ENCODE results near the gene UNK. TPM values are rescaled to one million over a fixed set of nuclear protein-coding genes. Genes with fewer than 3 reads are reported as not detected.

The UNK gene
- total and polyA plus RNA-seq, 2 of the 13 experiments (the other 11 are each of a cell fraction or from before 2014, with no cell fraction given), result 31.6 to 33.0 TPM

DNA sequence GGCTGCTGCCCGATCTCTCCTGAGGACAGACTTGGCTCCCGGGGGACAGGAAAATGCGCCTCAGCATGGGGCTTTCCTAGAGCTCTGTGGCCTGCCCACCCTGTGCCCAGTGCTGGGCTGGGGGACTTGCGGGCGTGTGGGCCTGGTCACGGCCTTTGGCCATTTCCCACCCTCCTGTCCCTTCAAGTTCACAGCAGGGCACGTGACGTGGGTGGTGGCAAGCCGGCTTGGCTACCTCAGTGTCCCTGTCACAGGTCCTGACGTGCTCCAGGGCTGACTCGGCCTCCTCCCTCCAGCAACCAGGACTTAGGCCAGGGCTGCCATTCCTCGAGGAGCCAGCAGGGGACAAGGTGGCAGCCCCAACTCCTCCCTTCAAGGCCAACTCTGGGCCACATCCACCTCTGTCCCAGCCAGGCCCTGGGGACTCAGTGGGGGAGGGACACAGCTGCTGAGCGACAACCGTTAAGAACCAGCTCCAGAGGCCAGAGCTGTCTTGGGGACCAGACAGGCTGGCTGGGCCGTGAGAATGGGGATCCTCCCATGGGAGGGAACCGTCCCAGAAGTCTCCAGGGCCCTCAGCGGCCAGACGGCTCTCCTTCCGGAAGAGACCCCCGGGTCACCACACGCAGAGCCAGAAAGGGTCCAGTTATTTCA, 60.6 kb downstream of the UNK start (continued):
- TF ChIP-seq, protein P1, sequence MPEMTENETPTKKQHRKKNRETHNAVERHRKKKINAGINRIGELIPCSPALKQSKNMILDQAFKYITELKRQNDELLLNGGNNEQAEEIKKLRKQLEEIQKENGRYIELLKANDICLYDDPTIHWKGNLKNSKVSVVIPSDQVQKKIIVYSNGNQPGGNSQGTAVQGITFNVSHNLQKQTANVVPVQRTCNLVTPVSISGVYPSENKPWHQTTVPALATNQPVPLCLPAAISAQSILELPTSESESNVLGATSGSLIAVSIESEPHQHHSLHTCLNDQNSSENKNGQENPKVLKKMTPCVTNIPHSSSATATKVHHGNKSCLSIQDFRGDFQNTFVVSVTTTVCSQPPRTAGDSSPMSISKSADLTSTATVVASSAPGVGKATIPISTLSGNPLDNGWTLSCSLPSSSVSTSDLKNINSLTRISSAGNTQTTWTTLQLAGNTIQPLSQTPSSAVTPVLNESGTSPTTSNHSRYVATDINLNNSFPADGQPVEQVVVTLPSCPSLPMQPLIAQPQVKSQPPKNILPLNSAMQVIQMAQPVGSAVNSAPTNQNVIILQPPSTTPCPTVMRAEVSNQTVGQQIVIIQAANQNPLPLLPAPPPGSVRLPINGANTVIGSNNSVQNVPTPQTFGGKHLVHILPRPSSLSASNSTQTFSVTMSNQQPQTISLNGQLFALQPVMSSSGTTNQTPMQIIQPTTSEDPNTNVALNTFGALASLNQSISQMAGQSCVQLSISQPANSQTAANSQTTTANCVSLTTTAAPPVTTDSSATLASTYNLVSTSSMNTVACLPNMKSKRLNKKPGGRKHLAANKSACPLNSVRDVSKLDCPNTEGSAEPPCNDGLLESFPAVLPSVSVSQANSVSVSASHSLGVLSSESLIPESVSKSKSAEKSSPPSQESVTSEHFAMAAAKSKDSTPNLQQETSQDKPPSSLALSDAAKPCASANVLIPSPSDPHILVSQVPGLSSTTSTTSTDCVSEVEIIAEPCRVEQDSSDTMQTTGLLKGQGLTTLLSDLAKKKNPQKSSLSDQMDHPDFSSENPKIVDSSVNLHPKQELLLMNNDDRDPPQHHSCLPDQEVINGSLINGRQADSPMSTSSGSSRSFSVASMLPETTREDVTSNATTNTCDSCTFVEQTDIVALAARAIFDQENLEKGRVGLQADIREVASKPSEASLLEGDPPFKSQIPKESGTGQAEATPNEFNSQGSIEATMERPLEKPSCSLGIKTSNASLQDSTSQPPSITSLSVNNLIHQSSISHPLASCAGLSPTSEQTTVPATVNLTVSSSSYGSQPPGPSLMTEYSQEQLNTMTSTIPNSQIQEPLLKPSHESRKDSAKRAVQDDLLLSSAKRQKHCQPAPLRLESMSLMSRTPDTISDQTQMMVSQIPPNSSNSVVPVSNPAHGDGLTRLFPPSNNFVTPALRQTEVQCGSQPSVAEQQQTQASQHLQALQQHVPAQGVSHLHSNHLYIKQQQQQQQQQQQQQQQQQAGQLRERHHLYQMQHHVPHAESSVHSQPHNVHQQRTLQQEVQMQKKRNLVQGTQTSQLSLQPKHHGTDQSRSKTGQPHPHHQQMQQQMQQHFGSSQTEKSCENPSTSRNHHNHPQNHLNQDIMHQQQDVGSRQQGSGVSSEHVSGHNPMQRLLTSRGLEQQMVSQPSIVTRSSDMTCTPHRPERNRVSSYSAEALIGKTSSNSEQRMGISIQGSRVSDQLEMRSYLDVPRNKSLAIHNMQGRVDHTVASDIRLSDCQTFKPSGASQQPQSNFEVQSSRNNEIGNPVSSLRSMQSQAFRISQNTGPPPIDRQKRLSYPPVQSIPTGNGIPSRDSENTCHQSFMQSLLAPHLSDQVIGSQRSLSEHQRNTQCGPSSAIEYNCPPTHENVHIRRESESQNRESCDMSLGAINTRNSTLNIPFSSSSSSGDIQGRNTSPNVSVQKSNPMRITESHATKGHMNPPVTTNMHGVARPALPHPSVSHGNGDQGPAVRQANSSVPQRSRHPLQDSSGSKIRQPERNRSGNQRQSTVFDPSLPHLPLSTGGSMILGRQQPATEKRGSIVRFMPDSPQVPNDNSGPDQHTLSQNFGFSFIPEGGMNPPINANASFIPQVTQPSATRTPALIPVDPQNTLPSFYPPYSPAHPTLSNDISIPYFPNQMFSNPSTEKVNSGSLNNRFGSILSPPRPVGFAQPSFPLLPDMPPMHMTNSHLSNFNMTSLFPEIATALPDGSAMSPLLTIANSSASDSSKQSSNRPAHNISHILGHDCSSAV (CRISPR knock-in tag; IDR thresholded peaks at IDR 0.05; ENCODE audit: borderline replicate concordance), result no peak
- TF ChIP-seq, protein P2, sequence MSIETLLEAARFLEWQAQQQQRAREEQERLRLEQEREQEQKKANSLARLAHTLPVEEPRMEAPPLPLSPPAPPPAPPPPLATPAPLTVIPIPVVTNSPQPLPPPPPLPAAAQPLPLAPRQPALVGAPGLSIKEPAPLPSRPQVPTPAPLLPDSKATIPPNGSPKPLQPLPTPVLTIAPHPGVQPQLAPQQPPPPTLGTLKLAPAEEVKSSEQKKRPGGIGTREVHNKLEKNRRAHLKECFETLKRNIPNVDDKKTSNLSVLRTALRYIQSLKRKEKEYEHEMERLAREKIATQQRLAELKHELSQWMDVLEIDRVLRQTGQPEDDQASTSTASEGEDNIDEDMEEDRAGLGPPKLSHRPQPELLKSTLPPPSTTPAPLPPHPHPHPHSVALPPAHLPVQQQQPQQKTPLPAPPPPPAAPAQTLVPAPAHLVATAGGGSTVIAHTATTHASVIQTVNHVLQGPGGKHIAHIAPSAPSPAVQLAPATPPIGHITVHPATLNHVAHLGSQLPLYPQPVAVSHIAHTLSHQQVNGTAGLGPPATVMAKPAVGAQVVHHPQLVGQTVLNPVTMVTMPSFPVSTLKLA (IDR thresholded peaks at IDR 0.05), result no peak
- TF ChIP-seq MIXL1 (CRISPR knock-in tag; IDR thresholded peaks at IDR 0.05) (no peak), ZNF776 (CRISPR knock-in tag; IDR thresholded peaks at IDR 0.05) (no peak), NR2F2 (IDR thresholded peaks at IDR 0.05; ENCODE audit: borderline replicate concordance, low read depth) (no peak), POGZ (CRISPR knock-in tag; IDR thresholded peaks at IDR 0.05) (no peak)
- TF ChIP-seq, protein P3, sequence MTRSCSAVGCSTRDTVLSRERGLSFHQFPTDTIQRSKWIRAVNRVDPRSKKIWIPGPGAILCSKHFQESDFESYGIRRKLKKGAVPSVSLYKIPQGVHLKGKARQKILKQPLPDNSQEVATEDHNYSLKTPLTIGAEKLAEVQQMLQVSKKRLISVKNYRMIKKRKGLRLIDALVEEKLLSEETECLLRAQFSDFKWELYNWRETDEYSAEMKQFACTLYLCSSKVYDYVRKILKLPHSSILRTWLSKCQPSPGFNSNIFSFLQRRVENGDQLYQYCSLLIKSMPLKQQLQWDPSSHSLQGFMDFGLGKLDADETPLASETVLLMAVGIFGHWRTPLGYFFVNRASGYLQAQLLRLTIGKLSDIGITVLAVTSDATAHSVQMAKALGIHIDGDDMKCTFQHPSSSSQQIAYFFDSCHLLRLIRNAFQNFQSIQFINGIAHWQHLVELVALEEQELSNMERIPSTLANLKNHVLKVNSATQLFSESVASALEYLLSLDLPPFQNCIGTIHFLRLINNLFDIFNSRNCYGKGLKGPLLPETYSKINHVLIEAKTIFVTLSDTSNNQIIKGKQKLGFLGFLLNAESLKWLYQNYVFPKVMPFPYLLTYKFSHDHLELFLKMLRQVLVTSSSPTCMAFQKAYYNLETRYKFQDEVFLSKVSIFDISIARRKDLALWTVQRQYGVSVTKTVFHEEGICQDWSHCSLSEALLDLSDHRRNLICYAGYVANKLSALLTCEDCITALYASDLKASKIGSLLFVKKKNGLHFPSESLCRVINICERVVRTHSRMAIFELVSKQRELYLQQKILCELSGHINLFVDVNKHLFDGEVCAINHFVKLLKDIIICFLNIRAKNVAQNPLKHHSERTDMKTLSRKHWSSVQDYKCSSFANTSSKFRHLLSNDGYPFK (CRISPR knock-in tag; IDR thresholded peaks at IDR 0.05; ENCODE audit: borderline replicate concordance), result no peak
- TF ChIP-seq, protein P4, sequence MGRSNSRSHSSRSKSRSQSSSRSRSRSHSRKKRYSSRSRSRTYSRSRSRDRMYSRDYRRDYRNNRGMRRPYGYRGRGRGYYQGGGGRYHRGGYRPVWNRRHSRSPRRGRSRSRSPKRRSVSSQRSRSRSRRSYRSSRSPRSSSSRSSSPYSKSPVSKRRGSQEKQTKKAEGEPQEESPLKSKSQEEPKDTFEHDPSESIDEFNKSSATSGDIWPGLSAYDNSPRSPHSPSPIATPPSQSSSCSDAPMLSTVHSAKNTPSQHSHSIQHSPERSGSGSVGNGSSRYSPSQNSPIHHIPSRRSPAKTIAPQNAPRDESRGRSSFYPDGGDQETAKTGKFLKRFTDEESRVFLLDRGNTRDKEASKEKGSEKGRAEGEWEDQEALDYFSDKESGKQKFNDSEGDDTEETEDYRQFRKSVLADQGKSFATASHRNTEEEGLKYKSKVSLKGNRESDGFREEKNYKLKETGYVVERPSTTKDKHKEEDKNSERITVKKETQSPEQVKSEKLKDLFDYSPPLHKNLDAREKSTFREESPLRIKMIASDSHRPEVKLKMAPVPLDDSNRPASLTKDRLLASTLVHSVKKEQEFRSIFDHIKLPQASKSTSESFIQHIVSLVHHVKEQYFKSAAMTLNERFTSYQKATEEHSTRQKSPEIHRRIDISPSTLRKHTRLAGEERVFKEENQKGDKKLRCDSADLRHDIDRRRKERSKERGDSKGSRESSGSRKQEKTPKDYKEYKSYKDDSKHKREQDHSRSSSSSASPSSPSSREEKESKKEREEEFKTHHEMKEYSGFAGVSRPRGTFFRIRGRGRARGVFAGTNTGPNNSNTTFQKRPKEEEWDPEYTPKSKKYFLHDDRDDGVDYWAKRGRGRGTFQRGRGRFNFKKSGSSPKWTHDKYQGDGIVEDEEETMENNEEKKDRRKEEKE (IDR thresholded peaks at IDR 0.05), result no peak
- TF ChIP-seq, protein P5, sequence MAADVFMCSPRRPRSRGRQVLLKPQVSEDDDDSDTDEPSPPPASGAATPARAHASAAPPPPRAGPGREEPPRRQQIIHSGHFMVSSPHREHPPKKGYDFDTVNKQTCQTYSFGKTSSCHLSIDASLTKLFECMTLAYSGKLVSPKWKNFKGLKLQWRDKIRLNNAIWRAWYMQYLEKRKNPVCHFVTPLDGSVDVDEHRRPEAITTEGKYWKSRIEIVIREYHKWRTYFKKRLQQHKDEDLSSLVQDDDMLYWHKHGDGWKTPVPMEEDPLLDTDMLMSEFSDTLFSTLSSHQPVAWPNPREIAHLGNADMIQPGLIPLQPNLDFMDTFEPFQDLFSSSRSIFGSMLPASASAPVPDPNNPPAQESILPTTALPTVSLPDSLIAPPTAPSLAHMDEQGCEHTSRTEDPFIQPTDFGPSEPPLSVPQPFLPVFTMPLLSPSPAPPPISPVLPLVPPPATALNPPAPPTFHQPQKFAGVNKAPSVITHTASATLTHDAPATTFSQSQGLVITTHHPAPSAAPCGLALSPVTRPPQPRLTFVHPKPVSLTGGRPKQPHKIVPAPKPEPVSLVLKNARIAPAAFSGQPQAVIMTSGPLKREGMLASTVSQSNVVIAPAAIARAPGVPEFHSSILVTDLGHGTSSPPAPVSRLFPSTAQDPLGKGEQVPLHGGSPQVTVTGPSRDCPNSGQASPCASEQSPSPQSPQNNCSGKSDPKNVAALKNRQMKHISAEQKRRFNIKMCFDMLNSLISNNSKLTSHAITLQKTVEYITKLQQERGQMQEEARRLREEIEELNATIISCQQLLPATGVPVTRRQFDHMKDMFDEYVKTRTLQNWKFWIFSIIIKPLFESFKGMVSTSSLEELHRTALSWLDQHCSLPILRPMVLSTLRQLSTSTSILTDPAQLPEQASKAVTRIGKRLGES (CRISPR knock-in tag; IDR thresholded peaks at IDR 0.05; ENCODE audit: borderline replicate concordance), result no peak

Measured in HepG2 (cell line).